NCI-H2171 treated with DMSO at 0.1 percent for 48 hours (cell line): ENCODE measurements around the gene MMP15.

Experiments used
- DNase-seq: peaks from one replicate; lab custom pipeline; 2025; lab: John Stamatoyannopoulos, UW

MMP15 gene

DNA sequence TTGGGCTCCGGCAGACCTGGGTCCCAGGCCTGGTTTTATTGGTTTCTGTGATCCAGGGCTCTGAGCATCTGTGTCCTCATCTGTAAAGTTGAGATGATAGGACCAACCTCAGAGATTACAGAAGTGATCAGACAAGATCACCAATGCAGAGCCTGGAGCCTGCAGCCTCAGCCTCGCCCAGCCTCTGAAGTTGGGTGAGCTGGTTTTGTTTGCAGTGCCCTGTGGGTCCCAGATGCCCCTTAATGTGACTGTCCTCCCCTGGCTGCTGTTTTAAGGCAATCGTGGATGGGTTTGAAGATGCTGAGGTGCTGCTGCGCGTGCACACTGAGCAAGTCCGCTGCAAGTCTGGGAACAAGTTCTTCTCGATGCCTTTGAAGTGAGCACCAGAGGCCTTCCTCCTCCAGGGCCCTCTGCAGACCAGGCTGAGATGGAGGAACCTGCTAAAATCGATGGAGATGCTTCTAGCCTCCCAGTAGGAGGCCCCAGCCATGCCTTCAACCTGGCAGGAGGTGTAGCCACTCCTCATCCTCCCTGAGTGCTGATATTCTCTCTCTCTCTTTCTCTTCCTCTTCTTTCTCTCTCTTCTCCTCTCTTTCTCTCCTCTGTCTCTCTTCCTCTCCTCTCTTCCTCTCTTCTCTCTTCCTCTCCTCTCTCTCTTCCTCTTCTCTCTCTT, 5.6 kb upstream of the MMP15 start:
- no peak for DNase-seq

DNA sequence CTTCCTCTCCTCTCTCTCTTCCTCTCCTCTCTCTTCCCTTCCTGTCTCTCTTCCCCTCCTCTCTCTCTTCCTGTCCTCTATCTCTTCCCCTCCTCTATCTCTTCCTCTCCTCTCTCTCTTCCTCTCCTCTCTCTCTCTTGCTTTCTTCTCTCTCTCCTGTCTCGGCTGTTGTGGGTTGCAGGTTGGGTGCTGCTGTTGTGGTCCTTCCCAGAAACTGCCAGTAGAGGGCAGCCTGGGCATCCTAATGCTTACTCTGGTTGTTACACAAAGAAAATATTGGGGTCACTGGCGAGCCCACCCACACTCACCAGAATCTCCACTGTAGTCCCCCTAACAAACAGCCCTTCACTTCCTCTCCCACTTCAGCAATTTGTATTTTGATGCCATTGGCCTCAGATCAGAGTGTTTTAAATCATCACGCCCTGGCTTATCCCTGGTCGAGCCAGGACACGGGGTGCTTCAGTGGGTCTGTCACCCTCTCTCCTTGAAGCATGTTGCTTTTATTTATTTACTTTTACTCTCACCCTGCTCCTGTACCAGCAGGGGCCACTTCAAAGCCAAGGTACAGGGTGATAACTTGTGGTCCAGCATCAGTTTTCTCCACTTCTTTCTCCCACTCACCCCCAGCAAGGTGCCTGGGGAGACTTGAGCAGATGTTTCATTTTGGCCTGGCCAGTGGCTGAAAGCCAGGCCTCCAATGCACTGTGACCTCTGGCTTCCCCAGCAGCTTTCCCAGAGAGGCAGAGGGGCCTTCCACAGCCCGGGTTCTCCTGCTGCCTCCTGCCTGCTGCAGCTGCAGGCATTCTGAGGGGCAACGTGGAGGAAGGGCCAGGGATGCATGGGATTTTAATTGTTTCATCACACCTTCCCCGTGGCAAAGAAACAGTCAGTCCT, 4.7 kb upstream of the MMP15 start:
- peak; percentile 51 for DNase-seq

DNA sequence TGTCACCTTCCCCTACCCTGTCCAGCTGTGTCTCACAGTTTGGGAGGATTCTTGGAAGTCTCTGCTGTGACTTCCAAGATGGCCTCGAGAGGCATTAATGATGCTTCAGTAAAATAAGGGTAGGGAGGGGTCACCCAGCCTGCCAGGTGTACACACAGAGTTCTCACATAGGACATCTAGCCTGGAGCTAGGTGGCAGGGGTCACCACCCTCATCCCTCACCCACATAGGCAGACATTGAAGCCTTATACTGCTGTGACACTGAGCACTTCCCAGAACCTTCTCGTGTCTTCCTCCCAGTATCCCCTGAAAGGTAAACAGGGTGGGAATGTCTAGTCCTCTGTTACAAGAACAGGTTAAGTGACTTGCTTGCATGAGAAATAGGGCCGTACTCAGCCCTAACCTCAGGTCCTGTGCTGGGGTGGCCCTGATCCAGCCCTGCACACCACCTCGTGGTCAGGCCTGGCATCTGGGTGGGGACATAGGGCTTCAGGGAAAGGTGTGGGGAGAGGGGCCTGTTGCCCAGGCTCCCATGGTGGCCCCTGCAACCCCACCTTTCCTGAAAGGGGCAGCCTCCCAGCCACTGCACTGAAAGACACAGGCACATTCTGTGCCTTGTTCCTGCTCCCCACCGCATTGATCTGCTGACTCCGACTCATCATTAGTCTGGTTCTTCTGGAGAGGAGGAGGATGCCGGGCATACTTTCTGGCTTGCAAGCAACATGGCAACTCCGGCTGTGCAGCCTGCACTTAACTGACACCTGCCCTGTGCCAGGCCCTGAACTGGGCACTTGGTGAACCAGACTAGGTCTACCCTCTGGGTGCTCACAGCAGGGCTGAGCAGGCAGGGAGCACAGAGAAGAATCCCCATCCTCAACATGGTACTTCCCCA, 3.6 kb upstream of the MMP15 start:
- DNase-seq = no peak

DNA sequence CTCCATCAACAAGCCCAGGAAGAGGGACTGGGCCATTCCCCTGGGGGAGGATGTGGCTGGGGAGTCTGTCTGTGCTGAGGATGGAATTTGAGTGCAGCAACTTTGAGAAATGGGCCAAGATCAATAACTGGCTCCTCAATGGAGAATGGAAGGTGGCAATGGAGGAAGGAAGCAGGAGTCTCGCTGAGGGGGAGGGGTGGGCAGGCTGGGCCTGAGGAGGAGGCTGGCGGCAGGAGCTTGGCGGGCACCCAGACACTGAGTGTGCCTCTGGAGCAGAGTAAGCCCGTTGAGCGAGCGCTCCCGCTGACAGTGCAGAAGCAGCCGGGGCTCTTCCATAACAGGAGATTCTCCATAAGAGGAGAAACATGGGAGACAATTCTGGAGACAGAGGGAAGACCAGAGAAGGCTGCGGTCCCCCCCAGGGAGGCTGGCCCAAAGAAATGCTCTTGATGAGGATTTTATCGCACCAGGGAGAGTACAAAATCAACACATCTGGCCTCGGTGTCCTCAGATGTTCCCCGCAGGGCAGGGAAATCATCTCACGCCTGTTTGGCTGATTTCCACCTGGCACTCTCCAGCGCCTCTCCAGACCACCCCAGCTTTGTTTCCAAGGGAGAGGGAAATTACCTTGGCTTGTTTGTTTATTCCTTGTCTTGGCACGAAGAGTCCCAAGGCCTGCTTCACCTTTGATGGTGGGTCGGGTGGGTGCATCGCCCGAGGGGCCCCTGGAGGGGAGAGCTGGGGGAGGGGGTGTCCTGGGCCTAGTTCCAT, 2.8 kb upstream of the MMP15 start:
- DNase-seq = peak; percentile 87

DNA sequence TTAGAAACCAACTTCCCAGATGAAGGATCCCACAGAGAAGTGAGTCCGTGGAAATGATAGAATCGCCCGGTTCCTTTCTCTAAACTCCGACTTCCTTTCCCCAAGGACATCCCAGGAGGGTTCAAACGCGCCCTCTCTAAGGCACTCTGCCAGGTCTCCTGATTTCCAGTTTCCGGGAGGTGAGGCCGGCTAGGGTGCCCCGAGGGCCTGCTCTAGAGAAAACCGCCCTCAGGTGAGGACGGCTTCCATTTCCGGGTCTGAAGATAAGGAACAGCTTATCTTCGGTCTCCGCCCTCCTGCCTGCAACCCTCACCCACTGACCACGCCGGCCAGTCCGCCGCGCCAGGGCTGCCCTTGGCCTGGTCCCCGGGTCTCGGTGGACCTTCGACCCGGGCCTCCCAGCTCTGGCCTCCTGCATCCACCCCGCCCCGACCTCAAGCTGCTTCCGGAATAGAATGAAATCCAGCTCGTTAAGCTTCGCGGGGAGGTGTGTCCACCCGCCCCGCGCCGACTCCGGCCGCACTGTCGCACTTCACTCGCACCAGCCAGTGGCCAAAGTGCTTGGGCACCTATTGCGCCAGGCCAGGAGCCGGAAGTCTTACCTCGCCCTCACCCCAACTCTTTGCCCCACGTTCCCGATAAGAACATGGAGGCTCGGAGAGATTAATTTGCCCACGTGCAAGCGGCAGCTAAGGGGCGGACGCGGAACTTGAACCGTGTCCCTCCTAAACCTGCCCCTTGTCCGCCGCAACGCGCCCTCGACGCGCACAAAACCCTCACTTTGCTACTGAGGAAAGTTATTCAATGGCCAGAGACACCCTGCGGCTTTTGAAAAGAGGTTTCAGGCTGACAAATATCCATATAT, 836 bp upstream of the MMP15 start:
- no peak for DNase-seq

DNA sequence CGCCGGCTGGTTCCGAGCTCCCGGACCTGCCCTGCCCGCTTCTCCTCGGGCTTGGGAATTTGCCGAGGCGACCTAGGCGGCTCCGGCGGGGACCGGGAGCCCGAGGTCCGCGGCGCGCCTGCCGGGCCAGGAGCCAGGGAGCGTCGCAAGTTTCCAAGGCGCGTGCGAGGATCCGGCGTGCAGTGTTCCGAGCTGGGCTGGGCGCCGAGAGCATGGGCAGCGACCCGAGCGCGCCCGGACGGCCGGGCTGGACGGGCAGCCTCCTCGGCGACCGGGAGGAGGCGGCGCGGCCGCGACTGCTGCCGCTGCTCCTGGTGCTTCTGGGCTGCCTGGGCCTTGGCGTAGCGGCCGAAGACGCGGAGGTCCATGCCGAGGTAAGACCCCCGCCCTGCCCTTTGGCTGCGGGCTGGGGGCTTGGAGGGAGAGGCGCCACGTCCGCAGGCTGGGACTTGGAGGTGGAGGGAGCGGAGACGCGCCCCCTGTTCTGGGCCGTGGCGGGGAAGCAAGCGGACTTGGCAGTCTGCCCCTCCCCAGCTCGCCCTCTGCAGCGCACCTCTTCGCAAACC, 668 bp downstream of the MMP15 start:
- DNase-seq = peak; percentile 22

DNA sequence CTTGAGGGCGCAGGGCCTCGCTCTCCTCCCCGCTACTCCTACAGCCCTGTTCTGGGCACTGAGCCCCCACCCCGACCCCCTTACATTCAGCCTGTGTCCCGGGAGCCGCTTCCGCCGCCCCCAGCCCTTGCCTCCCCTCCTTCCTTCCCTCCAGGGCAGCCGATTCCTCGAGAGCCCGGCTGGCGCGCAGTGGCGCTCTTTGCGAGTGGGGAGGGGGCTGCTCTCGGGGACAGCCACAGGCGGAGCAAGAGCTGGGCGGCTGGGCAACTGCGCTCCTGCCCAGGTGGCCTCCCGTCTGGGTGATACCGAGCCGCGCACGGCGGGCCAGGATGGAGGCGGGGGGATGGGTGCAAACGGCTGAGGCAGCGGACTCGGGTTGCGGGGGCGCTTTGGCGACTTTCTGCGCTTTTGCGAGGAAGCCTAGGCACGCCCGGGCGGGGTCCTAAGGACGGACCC, 1.2 kb downstream of the MMP15 start:
- no peak for DNase-seq

DNA sequence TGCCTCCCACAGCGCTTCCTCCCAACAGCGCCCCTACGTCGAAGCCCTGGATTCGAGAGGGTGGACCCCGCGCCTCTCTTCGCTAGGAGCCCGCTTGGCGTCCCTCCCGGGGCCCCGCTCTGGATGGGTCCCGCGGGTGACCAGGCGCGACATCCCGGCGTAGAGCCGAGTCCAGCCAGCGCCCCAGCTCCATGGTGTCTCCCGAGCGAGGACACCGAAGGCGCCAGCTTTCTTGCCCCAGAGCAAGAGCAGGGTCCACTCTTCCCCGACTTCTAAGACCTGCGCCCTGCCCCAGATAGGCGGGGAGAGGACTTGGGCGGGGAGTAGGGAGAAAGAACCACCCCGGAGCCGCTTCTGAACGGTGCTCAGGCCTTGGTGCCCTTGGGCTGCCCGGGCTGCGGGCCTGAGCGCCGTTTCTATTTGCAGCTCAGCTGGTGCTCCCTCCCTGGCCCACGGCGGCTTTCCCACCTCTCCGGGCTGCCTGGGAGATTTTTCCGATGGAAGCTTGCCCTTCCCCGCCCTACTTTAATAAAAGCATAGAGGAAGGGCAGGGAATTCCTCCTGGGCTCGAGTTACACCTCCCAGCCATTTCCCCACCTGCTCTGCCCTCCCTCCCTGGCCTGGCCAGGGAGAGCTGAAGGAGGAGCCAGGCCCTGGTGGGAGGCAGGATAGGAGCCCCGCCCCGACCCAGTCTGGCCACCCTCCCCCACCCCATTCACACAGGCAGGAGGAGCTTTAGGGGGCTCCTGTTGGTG, 1.8 kb downstream of the MMP15 start:
- peak; percentile 61 for DNase-seq

DNA sequence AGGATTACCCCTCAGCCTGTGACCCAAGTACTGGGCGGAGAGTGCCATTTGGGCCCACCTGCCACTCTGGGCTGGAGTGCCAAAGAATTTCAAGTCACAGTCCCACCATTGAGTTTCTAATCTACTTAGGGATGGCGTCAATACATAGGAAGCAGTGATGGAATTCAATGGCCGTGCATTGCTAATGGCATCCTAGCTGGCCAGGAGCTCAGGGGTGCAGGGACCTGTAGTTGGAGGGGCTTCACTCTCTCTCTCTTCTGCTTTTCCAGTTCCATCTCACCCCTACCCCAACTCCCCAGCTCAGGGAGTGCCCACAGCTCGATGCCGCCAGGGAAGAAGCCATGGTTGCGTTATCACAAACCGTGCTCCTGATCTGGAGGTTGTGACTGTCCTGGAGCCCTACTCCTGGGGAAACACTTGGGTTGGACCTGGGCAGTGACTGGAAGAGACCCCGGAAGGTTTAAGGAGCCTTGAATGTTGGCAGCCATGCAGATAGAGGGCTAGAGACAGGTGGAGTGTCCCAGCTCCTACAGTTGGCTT, 2.4 kb downstream of the MMP15 start:
- no peak for DNase-seq

DNA sequence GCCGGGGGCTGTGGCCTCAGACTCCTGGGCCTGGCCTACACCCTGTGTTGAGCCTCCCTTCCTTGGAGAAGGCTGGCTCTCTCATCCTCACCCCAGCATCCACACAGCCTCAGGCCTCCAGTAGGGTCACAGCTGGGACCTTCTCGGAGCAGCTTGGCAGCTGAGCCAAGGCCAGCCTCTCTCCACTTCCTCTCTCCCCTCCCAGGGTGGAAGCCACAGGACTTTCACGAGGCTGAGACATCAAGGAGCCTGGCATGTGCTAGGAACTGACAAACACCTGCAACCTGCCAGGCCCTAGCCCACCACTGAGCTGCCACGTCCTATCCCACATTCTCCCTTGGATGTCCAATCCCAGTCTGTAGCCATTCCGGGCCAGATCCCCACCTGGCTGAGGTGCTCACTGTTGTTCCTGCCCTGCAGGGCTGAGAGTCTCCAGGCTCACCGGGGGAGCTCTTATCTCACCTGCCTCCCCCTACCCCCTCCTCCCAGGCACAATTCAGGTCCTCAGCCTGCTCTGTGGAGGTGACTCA, 3.1 kb downstream of the MMP15 start:
- no peak for DNase-seq

DNA sequence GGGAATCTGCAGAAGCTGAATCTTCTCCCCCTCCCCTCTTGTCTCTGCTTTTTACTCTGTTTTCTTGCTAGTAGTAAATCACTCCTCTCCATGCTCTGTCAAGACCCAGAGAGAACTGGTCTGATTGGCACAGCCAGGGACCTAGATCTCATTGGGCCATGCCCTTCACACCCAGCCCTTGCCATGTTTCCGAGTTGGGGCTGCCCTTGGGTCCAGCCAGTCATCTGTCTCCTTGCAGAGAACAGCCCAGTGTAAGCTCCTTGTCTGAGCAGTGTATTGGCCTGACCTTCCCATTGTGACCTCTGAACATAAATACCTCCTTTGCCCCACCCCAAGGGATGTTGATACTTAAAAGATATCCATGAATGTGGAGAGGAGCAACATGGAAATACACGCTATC, 3.9 kb downstream of the MMP15 start:
- no peak for DNase-seq

DNA sequence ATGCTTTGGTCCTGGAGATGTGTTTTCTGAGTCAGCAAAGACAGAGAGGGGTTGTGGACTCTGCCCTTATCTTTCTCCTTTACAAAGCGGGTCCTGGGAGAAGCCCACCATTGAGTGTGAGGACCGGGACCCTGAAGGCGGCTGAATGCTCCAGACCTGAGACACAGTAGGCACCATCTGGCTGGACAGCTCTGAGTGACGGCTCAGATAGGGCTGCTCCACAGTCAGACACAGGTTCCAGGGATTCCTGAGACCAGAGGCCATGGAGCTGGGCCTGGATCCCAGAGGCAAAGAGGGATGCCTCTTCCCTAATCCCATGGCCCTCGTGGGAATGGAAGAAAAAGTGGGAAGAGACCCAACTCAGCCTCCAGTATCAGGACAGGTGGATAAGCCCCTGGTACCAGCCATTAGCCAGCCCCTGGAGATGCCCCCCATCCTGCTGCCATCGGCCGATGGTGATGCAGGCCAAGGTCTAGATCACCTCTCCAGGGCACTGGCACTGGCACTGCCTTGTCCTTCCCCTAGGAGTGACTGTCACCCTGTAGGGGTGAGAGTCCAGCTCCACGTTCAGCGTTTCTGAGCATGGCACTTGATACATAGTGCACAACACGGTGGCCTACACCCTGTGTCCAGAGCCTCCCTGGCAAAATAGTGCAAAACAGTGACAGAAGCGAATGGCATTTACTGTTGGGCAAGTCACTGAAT, 4.7 kb downstream of the MMP15 start:
- no peak for DNase-seq

DNA sequence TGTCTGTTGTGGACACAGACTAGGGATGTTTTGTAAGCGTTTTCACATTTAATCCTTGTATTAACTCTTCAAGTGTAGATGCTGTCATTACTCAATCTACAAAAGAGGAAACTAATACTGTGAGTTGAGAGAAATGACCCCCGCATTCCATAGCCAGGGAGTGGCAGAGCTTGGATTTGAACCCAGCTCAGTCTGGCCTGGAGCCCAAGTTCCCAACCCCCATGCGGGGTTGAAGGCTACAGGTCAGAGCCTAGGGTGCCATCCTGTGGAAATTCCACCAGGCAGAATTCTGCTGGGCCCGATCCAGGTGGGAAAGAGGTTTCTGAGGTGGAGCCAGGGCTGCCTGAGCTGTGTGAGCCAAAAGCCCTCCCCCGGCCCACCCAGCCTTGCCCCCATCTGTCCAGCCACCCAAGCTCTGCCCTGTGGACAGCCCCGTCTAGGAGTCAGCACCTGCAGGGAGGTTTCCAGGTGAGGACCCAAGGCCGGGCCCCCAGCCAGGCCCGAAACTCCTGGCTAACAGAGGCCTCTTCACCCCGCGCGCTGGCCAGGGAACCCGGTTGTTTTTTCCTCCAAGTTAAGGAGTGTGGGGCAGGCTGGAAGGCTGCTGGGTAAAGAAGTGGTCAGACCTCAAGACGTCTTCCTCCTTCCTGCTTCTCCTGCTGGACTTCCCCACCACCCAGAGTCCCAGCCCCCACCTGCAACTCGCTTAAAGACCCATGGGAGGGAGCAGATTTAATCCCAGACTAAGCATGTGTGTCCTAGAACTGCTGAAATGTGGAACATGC, 5.7 kb downstream of the MMP15 start:
- peak; percentile 25 for DNase-seq

DNA sequence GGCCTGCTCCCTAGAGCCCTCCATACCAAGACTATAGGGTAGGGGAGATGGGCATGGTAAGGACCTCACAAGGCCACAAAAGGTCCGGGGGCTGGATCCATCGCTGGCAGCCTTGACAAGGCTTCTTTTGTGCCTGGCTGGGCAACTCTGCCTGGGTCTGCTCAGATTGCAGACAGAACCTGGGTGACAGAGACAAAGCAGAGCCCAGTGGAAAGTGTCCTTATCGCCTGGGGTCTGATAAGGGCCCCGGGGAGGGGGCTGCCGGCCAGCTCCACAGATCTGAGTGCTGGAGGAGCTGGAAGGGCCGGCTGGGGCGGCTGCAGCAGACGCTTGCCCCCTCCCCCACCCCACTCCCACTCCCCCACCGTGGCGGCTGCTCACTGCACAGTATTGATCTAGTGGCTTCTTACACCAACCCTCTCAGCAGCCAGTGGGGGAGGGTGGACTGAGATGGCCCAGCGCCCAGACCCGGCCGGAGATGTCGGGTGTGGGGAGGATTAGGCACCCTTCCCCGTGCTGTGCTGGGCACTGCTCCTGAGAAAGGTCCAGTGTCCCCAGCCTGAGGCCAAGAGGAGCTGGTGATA, 7.2 kb downstream of the MMP15 start:
- no peak for DNase-seq

DNA sequence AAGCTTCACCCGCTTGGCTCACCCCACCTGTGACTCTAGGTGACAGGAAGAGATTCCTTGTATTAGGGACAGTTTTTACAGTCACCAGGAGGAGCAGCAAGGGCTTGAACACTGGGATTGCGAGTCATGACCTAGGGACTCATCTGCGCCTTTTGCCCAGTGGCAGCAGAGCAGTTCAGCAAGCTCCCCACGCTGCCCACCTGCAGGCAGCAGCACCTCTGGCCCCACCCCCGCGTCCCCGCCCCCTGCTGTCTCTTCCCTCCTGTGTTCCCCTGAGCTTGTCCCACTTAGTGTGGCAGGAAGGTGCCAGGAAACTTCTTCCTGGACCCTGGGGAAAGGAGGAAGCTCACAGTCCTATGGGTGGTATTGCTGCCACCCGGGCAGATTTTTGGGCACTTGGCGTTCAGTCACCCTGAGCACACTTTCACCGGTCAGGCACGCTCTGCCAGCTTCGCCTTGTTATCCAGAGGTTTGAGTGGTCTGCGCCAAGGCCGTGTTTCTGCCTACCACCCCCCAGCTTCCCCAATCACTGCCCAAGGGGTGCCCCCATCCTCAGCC, 8.7 kb downstream of the MMP15 start:
- DNase-seq = no peak

DNA sequence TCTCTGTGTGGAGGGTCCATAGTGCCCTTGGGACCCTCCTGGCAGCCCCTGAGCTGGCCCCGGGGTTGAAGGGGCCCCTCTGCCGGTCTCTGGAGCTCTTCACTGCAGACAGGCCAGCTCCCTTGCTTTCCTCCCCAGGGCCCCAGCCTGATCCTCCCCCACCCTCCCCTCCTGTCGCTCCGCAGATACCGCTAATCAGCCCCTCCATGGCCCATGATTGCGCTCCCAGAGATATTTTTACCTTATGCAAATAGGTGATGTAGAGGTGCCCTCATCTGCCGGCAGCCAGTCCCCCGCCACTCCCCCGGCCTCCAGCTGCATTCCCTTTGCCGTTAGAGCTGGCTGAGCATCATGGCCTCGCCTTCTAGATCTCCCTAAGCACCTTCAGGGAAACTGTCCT, 9.2 kb downstream of the MMP15 start:
- no peak for DNase-seq
